H1 (cell line): Measurements from ENCODE around the gene MSANTD2. TPM values are rescaled to one million over a fixed set of nuclear protein-coding genes. Genes with fewer than 3 reads are reported as not detected.

Experiments used
- CTCF ChIA-PET: fragments of 300-600 bp; sonication (Branson Sonifier 250); formaldehyde crosslinking; loops from one replicate; lab custom pipeline; 2021; ENCODE audit not compliant: partially characterized antibody; lab: Charles Lee
- POLR2A ChIA-PET: fragments of 300-600 bp; sonication (Branson Sonifier 250); formaldehyde crosslinking; loops from one replicate; lab custom pipeline; 2021; ENCODE audit warnings: inconsistent platforms; ENCODE audit not compliant: partially characterized antibody; lab: Charles Lee
- DNase-seq, 2 experiments: peaks; one replicate each; pipeline versions ENCODE4 v3.0.0 to v3.0.0-alpha.2; 2010 to 2022; ENCODE audit warnings: low spot score in 2 of 2, low read depth in 1 of 2, mixed read lengths in 1 of 2
- FAIRE-seq: peaks from 2 replicates; lab custom pipeline; 2011; peaks lifted over from hg19 to GRCh38; lab: Jason Lieb, UNC
- H2AFZ ChIP-seq: 2 replicates; pipeline ENCODE4 v1.8.1; 2012; ENCODE audit warnings: low read length, inconsistent platforms
- H2AK5ac ChIP-seq: 2 replicates; pipeline ENCODE4 v1.6.1; 2013; ENCODE audit warnings: low read depth, low read length
- H2BK120ac ChIP-seq: replicated peaks from 2 replicates; pipeline ENCODE3; 2013; ENCODE audit warnings: low read depth, low read length, inconsistent platforms
- H2BK12ac ChIP-seq: 2 replicates; pipeline ENCODE4 v1.6.1; 2013; ENCODE audit warnings: low read depth, low read length
- H2BK15ac ChIP-seq: 2 replicates; pipeline ENCODE4 v1.6.1; 2013; ENCODE audit warnings: low read length
- H2BK20ac ChIP-seq: 2 replicates; pipeline ENCODE4 v1.6.1; 2013; ENCODE audit warnings: low read length
- H2BK5ac ChIP-seq: 2 replicates; pipeline ENCODE4 v1.6.1; 2013; ENCODE audit warnings: low read depth, low read length
- H3K14ac ChIP-seq: 2 replicates; pipeline ENCODE4 v1.6.1; 2013; ENCODE audit warnings: inconsistent platforms; ENCODE audit not compliant: insufficient read length
- H3K18ac ChIP-seq: 2 replicates; pipeline ENCODE4 v1.6.1; 2013; ENCODE audit warnings: low read length; ENCODE audit errors: extremely low read depth
- H3K23ac ChIP-seq: 2 replicates; pipeline ENCODE4 v1.6.1; 2013; ENCODE audit warnings: inconsistent platforms; ENCODE audit not compliant: insufficient read length
- H3K23me2 ChIP-seq: 2 replicates; pipeline ENCODE4 v1.6.1; 2013; ENCODE audit warnings: low read depth, low read length
- H3K27ac ChIP-seq: 2 replicates; pipeline ENCODE4 v1.6.1; 2011; ENCODE audit warnings: low read depth, low read length, inconsistent platforms
- H3K27me3 ChIP-seq, 4 experiments: replicated peaks in 1 of 4; 1 replicate in 1 of 4; 2 replicates in 3 of 4; pipeline versions ENCODE4 v1.6.1 to v1.8.1; 2011 to 2013; ENCODE audit warnings: low read length in 3 of 4, mild to moderate bottlenecking in 3 of 4, inconsistent platforms in 2 of 4, mixed read lengths in 2 of 4, moderate library complexity in 1 of 4; ENCODE audit not compliant: control insufficient read depth in 3 of 4, insufficient read depth in 3 of 4; ENCODE audit errors: extremely low read depth in 1 of 4
- H3K36me3 ChIP-seq, 4 experiments: 2 replicates each; pipeline versions ENCODE4 v1.6.1 to v1.8.1; 2011 to 2013; ENCODE audit warnings: mild to moderate bottlenecking in 4 of 4, low read length in 3 of 4, moderate library complexity in 2 of 4, control low read depth in 1 of 4, inconsistent platforms in 1 of 4; ENCODE audit not compliant: insufficient read depth in 4 of 4, control insufficient read depth in 2 of 4
- H3K4ac ChIP-seq: replicated peaks from 2 replicates; pipeline ENCODE3; 2013; ENCODE audit warnings: low read length, low read depth, mixed read lengths, inconsistent platforms; ENCODE audit not compliant: insufficient read length
- H3K4me1 ChIP-seq, 4 experiments: replicated peaks in 1 of 4; 1 replicate in 1 of 4; 2 replicates in 3 of 4; pipeline versions ENCODE4 v1.6.1 to v1.8.1; 2011 to 2013; ENCODE audit warnings: low read length in 3 of 4, inconsistent platforms in 2 of 4, mixed read lengths in 1 of 4; ENCODE audit not compliant: insufficient read depth in 4 of 4, control insufficient read depth in 3 of 4
- H3K4me2 ChIP-seq, 2 experiments: 2 replicates each; pipeline versions ENCODE4 v1.6.1 to v1.8.1; 2011 to 2013; ENCODE audit warnings: low read depth in 2 of 2, low read length in 2 of 2, control low read depth in 1 of 2, inconsistent platforms in 1 of 2, mild to moderate bottlenecking in 1 of 2; ENCODE audit not compliant: insufficient read depth in 1 of 2
- H3K4me3 ChIP-seq, 4 experiments: fragments of 200-600, 300-600 bp in 1 of 4; sonication (generic), shearing (Covaris generic), sonication (Bioruptor Twin) in 1 of 4; 2 replicates each; pipeline versions ENCODE4 v1.5.1 to v1.8.1; 2011 to 2016; ENCODE audit warnings: low read length in 4 of 4, low read depth in 3 of 4, control low read depth in 2 of 4, inconsistent platforms in 2 of 4, mild to moderate bottlenecking in 2 of 4, mixed read lengths in 1 of 4, moderate library complexity in 1 of 4; ENCODE audit not compliant: insufficient read depth in 2 of 4; ENCODE audit errors: extremely low read depth in 1 of 4
- H3K56ac ChIP-seq: replicated peaks from 2 replicates; pipeline ENCODE3; 2013; ENCODE audit warnings: low read depth, mild to moderate bottlenecking, mixed read lengths, low read length, inconsistent platforms; ENCODE audit not compliant: insufficient read length
- H3K79me1 ChIP-seq: 2 replicates; pipeline ENCODE4 v1.6.1; 2013; ENCODE audit warnings: low read depth, low read length, control low read depth
- H3K79me2 ChIP-seq, 2 experiments: 2 replicates each; pipeline versions ENCODE4 v1.6.1 to v1.8.1; 2012 to 2013; ENCODE audit warnings: low read length in 2 of 2, mild to moderate bottlenecking in 2 of 2, inconsistent platforms in 1 of 2; ENCODE audit not compliant: insufficient read depth in 2 of 2, control insufficient read depth in 1 of 2
- H3K9ac ChIP-seq, 4 experiments: replicated peaks in 1 of 4; 1 replicate in 1 of 4; 2 replicates in 3 of 4; pipeline versions ENCODE4 v1.6.1 to v1.8.1; 2011 to 2013; ENCODE audit warnings: low read depth in 3 of 4, low read length in 3 of 4, control low read depth in 2 of 4, mild to moderate bottlenecking in 2 of 4, moderate library complexity in 2 of 4, inconsistent platforms in 1 of 4; ENCODE audit errors: extremely low read depth in 1 of 4
- H3K9me3 ChIP-seq, 2 experiments: 2 replicates each; pipeline versions ENCODE4 v1.6.1 to v1.8.1; 2012 to 2013; ENCODE audit warnings: mild to moderate bottlenecking in 2 of 2, moderate library complexity in 2 of 2, control low read depth in 1 of 2, inconsistent platforms in 1 of 2, low read depth in 1 of 2, low read length in 1 of 2, mixed read lengths in 1 of 2; ENCODE audit not compliant: insufficient read depth in 2 of 2
- H4K20me1 ChIP-seq, 2 experiments: replicated peaks in 1 of 2; 2 replicates each; pipeline versions ENCODE3 to v1.8.1; 2011 to 2013; ENCODE audit warnings: inconsistent platforms in 2 of 2, low read length in 2 of 2, mild to moderate bottlenecking in 1 of 2; ENCODE audit not compliant: insufficient read depth in 2 of 2, control insufficient read depth in 1 of 2
- H4K5ac ChIP-seq: 2 replicates; pipeline ENCODE4 v1.6.1; 2013; ENCODE audit warnings: low read length, low read depth, mixed read lengths, inconsistent platforms; ENCODE audit not compliant: insufficient read length
- H4K8ac ChIP-seq: 2 replicates; pipeline ENCODE4 v1.8.0; 2013; ENCODE audit warnings: mild to moderate bottlenecking, moderate library complexity, low read length, inconsistent platforms; ENCODE audit not compliant: insufficient read depth; ENCODE audit errors: extremely low read depth
- H4K91ac ChIP-seq: replicated peaks from 2 replicates; pipeline ENCODE3; 2013; ENCODE audit warnings: low read length, mixed read lengths, inconsistent platforms; ENCODE audit not compliant: insufficient read length
- CHD1 ChIP-seq: IDR thresholded peaks from 2 replicates; pipeline ENCODE4 v1.6.1; 2012; ENCODE audit warnings: low read depth, low read length, improper control_type of control experiment
- POU5F1 ChIP-seq: IDR thresholded peaks from 2 replicates; pipeline ENCODE4 v1.6.1; 2011; ENCODE audit warnings: low read depth, mild to moderate bottlenecking, low read length, moderate library complexity
- RFX5 ChIP-seq: IDR thresholded peaks from 2 replicates; pipeline ENCODE4 v1.6.1; 2011; ENCODE audit warnings: low read depth, low read length, improper control_type of control experiment, borderline replicate concordance
- SIX5 ChIP-seq: IDR thresholded peaks from 2 replicates; pipeline ENCODE4 v1.6.1; 2011; ENCODE audit warnings: mild to moderate bottlenecking, low read depth, low read length
- TAF1 ChIP-seq: IDR thresholded peaks from 2 replicates; pipeline ENCODE4 v1.6.1; 2011; ENCODE audit warnings: mild to moderate bottlenecking, low read depth, low read length
- WGBS, 2 experiments: shearing (Covaris generic) in 1 of 2; methylation state at CpG; one replicate each; pipeline versions ENCODE4 v1.1.6 to v1.1.7; 2013 to 2015; ENCODE audit warnings: low lambda C conversion rate in 2 of 2, mixed read lengths in 2 of 2, inconsistent platforms in 1 of 2, low coverage in 1 of 2, missing lambda C conversion rate in 1 of 2; ENCODE audit not compliant: insufficient replicate concordance in 2 of 2, insufficient coverage in 1 of 2, insufficient read length in 1 of 2; ENCODE audit errors: extremely low coverage in 1 of 2, missing lambda C conversion rate in 1 of 2; 5-methylcytosine and 5-hydroxymethylcytosine counted together
- polyA plus RNA-seq, 7 experiments: library from polyadenylated mRNA; depleted of rRNA in 3 of 7; stranded (reverse) in 5 of 7; unstranded in 2 of 7; fragments of >200 nt in 5 of 7; fragments of 200-250 nt in 2 of 7; gene quantifications; 1 replicate in 5 of 7; 2 replicates in 1 of 7; 4 replicates in 1 of 7; pipeline versions ENCODE4 v1.2.1 to v1.2.3, GENCODE V29; 2011 to 2013; ENCODE audit warnings: missing spikeins in 2 of 7, mixed read lengths in 2 of 7
- total RNA-seq: library from RNA; stranded (reverse); fragmentation: NEBNext Ultra II Directional; extraction: Animal tissue kit (Norgen Biotek cat#: 25700); gene quantifications from 2 replicates; pipeline ENCODE4 v1.2.1, GENCODE V29; 2021

MSANTD2 gene
- total and polyA plus RNA-seq, 2 of the 8 experiments (the other 6 are each of a cell fraction or from before 2014, with no cell fraction given), result 8.2 to 15.9 TPM

DNA sequence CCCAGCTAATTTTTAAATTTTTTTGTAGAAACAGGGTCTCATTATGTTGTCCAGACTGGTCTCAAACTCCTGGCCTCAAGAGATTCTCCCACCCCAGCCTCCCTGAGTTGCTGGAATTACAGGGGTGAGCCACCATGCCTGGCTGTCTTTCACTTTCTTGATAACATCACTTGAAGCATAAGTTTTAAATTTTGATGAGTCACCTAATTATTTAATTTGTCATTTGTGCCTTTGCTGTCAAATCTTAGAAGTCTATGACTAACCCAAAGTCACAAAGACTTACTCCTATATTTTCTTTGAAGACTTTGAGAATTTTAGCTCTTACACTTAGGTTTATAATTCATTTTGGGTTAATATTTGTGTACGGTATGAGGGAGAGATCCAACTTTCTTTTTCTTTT is 14.5 kb upstream of the MSANTD2 start:
- H3K9ac ChIP-seq, result no peak overlapping the region
- no peaks in the 10 kb centered on the region for H3K36me3 ChIP-seq
- H2BK120ac ChIP-seq, result no peak overlapping the region
- H3K4me2 ChIP-seq, result no peak overlapping the region
- H2BK15ac ChIP-seq, result no peak overlapping the region
- DNase-seq, result no peak
- H4K8ac ChIP-seq, result no peak overlapping the region
- H3K4me1 ChIP-seq, result no peaks in the 10 kb centered on the region
- no peaks in the 10 kb centered on the region for H3K79me1 ChIP-seq
- H3K18ac ChIP-seq, result no peak overlapping the region
- WGBS, 2 experiments, result 100% methylated on average over 1 of the region's 1 CpG; no CpG with 5 or more reads in 1 of the 2 experiments
- ChIA-PET POLR2A (interaction anchor here (2.8 kb wide), 1 partner anchor 14 kb away, joined by 12 read pairs; the partner anchor contains the start of gene MSANTD2), CTCF (interaction anchor here (0.6 to 2.7 kb wide), 7 partner anchors 10 to 160 kb away, joined by 3 to 17 read pairs (median 4); no protein-coding TSS in a partner anchor)
- no peak overlapping the region for H3K4me3 ChIP-seq
- H3K4ac ChIP-seq, result no peak overlapping the region
- no peak overlapping the region for H3K27ac ChIP-seq
- H2BK5ac ChIP-seq, result no peak overlapping the region
- no peaks in the 10 kb centered on the region for H3K79me2 ChIP-seq
- no peak overlapping the region for H3K14ac ChIP-seq
- H2AK5ac ChIP-seq, result no peak overlapping the region
- H2BK12ac ChIP-seq, result no peak overlapping the region
- no peak for FAIRE-seq
- no peak overlapping the region for H2AFZ ChIP-seq
- no peaks in the 10 kb centered on the region for H3K23me2 ChIP-seq
- no peak overlapping the region for H3K56ac ChIP-seq
- H4K5ac ChIP-seq, result no peak overlapping the region
- no peaks in the 10 kb centered on the region for H4K20me1 ChIP-seq
- H3K27me3 ChIP-seq, result no peaks in the 10 kb centered on the region; a peak in 2 of 7 replicates
- no peak for TF ChIP-seq SIX5
- no peak for TF ChIP-seq TAF1
- TF ChIP-seq CHD1, result no peak
- TF ChIP-seq RFX5, result no peak
- TF ChIP-seq POU5F1, result no peak
- no peak overlapping the region for H2BK20ac ChIP-seq
- H3K23ac ChIP-seq, result no peak overlapping the region
- no peaks in the 10 kb centered on the region for H3K9me3 ChIP-seq
- no peak overlapping the region for H4K91ac ChIP-seq
